NK-92 (cell line): ENCODE measurements around the gene RASD1.

Experiments used
- DNase-seq: peaks from one replicate; lab custom pipeline; 2025; ENCODE audit not compliant: unreplicated experiment; lab: John Stamatoyannopoulos, UW

RASD1 gene

DNA sequence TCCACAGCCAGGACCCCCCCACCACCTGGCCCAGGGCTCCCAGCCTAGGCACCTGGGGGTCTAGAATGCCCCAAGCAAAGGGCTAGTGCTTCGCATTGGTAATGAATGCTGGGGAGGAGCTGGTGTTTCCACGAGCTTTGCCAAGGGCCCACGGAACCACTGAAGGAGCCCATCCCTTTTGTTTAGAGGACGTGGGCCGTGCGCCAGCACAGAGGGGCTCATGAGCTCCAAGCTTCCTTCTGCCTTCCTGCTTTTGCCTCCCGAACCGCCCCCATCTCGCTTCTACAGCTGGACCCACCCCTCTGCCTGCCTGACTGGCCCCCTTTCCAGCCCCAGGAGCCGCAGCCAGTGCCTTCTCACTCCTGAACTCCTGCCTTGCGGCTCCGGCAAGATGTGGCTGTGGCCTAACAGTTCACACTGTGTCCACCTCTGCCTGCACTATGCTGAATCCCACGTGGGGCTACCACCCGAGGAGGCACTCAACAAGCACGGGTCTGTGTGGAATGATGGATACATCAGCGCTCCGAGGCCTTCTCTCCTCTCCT lies 31.8 kb upstream of the RASD1 start:
- no peak for DNase-seq

DNA sequence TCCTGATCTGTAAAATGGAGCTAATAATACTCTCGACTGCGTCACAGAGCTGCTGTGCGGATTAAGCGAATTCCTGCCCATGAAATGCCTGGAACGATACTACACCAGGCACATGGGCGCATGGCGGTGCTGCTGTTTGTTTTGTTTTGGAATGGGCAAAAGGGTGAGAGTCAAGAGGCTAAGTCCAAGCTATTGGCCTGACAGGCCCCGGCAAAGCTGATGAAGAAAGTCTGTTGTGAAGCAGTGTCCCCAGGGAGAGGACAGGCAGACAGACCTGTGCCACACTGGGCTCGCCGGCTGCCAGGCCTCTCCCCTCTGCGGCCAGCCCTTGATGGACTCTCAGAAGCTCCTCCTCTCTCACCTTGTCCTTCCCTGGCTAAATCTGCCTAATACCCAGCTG lies 31.3 kb upstream of the RASD1 start:
- no peak for DNase-seq

DNA sequence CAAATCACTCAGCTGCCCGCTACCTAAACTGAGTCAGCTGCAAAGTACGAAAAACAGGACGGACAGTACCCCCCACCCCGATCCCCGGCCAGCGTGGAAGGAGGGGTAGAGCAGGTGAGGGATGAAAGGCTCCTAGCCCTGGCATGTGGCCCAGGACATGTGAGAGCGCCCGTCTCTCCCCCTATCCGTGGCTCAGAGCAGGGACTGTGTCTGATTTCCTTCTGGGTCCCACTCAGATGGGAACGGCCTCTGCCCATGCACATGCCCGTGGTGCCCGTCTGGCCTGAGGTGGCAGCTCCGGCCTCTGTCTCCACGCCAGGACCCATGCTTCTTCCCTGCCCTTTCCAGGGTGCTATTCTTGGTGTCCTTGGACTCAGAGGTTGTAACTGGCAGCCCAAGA lies 30.2 kb upstream of the RASD1 start:
- no peak for DNase-seq

DNA sequence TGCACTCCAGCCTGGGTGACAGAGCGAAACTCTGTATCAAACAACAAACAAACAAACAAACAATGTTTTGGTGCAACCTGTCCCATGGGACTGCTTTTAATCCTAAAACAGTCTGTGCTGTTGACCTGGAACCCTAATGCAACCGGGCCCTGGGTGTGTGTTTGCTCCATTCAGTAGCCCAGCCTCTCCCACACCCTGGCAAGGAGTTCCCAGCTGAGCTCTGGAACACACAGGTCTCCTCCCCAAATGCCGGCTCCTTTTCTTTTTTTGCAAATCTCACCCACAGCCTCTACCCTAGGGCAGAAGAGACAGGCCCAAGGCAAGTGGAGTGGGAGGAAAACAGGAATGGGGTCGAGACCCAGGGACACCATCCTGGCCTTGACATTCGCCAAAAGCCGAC lies 29.8 kb upstream of the RASD1 start:
- no peak for DNase-seq

DNA sequence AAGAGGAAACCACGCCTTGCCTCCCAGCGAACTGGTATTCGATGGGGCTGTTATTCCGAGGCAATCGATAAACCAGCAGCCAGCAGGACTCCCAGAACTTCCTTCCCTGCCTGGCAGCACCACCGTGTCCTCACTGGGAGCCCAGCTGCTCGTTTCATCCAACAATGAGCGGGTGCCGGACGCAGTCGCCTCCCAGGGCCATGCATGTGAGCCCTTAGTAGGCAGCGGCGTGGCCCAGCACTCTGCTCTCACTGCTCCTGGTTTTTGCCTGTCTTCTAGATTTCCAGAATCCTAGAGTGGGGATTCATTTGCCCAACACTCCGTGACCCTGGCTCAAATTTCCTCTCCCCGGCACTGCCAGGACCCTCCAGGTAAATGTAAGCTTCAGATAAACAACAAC lies 29.1 kb upstream of the RASD1 start:
- no peak for DNase-seq

DNA sequence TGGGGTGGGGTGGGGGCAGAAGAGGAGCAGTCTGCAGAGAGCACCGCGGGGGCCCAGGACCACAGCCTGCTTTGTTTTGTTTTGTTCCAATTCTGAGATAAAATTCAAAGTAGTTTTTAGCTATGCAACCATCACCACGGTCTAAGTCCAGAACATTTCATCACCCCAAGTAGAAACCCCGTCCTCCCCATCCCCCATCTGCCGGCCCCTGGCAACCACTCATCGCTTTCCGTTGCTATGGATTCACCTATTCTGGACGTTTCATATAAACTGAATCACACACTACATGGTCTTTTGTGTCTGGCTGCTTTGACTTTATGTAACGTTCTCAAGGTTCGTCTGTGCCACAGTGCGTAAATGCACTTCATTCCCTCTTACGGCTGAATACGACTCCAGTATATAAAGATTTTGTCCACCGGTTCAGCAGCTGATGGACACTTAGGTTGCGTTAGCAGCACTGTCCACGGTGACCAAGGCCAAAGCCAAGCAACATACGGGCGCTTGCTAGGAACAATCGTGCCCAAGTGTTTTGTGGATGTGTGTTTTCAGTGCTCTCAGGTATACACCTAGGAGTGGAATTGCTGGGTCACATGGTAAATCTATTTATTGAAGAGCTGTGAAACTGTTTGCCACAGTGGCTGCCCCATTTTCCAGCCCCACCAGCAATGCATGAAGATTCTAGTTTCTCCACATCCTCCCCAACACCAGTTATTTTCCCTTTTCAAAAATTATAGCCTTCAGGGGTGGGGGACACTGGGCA lies 27.7 kb upstream of the RASD1 start:
- no peak for DNase-seq

DNA sequence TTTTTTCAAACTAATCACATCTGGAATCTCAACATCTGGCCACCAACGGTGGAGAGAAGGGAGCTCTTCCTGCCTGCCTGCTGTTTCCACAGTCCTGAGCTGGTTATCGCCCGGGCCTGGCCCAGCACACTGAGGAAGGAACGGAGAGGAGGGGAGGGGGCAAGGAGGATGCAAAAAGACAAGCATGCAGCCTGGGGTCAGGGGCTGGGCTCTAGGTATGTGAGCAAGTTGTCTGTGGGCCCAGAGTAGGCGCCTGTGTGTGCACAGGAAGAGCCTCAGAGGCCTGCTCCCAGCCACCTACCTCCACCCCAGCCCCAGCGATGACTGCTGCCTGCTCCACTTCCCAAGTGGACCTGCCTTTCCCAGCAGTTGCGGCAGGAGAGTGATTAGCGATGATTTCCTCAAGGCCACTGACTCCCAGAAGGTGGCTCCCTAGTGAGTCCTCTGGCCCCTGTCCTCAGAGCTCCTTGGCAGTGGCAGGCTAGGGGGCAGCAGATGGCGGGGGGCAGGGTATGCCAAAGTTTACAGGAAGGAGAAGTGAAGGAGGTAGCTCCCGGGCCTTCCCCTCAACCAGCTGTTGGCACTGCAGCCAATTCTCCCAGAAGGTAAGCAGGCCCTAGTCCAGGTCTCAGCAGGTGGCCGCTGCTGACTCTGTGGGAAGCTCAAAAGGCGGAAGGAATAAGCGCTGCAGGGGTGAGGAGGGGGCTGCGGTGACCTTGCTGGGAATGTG lies 27.0 kb upstream of the RASD1 start:
- DNase-seq, result no peak

DNA sequence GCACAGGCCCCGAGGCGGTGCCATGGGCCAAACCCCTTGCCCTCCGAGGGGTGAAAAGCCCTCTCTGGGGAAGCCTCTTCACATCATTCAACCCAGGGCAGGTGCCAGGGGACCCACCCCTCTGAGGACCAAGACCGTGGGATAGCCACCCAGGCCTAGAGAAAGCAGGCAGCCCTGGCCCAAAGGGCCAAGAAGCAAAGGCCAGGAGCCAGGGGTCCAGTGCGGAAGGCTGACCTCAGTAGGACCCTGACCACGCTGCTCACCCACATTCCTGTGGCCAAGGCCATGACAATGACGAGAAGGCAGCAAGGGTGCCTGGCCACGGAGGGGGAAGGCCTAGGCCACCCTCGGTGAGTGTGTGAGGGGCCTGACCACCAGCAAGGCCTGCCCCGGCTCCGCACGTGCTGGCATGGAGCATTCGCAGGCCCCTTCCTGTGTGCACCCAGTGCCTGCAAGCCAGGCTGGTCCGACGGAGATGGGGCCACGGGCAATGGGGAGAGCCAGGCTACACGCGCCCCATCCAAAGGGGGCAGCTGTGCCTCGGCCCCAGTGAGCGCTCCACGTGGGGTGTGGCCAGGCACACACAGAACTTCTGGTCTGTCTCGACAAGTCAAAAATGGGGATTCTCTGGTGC lies 24.5 kb upstream of the RASD1 start:
- no peak for DNase-seq

DNA sequence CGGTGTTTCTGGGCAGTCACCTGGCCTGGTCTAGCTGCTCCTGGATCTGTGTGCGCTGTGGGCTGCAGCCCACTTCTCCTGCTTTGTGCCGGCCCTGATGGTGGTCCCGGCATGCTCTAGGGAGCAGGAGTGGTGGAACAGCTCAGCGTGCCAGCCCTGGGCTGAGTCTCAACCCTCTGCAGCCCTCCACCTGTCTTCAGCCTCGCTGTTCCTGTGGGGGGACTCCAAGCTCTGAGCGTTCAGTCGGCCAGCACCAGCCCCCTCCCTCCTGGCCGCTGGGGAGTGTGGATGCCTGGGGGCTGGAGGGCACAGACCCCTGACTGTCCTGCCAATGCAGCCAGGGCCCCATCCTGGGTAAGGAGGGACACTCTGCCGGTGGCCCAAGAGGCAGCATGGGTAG lies 23.7 kb upstream of the RASD1 start:
- no peak for DNase-seq

DNA sequence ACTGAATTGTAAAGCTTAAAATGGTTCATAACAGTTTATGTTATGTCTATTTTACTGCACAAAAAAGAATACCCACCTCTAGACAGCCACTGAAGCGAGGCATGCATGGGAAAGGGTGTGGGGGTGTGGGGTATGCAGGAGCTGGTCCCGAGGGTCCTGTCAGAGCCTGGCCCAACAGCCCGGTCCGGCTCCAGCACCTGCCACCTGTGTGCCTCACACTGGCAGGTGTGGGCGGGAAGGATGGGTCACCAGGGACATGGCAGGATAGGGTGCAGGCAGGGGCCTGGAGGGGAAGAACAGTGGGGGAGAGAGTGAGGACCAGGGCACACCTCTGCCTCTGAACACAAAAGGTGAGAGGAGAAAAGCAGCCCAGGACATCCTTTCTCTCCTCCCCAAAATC lies 22.8 kb upstream of the RASD1 start:
- DNase-seq, result no peak

DNA sequence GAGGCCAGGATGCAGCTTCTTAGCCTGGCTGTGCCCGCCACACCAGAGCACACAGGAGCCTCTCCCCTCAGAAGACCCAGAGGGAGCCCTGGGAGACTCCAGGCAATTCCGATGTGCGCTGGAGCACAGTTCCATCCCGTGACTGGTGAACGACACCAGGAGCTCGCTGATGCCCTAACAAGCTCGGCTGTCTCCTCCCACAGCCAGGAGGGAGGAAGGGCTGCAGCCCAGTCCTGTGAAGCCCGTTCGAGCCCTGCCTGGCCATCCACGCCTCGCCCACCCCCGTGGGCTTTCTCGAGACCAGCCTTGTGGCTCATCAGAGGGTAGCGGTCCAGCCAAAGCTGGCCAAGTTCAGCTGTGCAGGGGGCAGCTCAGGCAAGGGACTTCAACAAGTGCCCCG lies 21.8 kb upstream of the RASD1 start:
- DNase-seq, result no peak

DNA sequence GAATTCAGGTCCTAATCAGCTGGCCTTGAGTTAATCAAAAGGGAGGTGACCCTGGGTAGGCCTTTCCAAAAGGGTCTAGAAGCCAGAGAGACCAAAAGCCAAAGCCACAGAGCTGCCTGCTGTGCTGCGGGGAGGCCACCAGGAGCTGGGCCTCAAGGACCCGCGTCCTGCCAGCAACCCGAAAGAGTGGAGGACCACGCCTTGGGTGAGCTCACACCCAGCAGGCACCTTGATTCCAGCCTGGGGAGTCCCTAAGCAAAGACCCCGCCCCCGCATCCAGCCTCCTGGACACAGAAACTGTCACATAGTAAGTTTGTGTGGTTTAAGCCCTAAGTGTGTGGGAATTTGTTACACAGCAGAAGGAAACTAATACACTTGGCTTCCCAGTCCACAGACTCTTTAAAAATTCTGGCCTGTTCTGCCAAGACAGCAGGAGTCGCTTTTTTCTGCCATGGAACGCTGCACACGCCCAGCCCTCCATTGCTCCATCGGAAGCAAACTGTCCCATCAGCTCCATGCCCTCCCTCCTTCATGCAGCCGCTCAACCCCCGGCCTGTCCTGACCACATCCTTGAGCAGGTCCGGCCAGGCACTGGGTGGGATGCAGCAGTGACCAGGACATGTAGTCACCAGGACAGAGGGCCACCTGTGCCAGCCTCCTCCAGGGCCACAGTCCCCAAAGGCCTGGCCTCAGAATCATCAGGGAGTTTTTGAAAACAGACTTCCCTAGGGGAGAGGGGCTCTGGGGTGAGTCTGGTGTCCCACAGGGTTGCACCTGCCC lies 20.9 kb upstream of the RASD1 start:
- DNase-seq, result no peak

DNA sequence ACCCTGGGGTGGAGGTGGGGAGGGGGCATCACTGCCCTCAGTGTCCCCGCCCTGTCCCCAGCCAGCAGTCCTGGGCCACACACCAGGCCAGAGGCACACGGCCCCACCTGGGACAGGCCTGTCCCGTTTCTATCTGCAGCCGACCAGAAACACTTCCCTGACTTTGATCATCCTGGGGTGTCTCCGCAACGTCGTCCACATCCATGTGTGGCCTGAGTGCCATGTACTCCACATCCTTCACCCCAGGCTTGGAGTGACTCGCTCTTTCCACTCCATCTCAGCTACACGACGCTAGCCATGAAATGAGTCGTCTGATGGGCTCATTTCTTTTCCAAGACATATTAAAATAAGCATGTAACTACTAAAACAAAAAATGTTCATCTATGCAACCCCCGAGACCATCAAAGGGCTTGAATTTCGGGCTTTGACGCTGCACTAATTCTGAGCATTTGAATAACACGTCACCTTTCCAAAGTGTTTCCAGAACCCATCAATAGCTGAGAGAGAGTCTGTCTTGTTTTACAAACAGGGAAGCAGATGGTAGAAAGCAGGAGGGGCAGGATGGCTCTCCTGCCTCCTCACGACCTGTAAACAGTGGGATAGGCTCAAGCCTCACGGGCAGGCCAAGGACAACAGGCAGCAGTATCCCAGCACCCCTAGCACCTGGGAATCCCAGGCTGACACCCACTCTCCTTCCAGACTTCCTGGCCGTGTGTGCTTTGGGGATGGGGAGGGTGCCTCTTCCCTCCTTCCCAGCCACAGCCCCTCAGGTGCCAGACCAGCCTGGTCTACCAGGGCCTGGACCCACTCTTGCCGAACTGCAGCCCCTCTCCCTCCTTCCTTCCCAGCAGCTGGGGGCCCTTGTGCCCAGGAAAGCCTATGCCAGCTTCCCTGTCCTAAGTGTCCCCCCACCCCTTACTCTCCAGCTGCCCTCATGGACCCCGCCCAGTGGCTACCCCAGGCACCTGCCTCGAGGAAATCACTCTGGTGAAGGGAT lies 20.0 kb upstream of the RASD1 start:
- DNase-seq, result no peak

DNA sequence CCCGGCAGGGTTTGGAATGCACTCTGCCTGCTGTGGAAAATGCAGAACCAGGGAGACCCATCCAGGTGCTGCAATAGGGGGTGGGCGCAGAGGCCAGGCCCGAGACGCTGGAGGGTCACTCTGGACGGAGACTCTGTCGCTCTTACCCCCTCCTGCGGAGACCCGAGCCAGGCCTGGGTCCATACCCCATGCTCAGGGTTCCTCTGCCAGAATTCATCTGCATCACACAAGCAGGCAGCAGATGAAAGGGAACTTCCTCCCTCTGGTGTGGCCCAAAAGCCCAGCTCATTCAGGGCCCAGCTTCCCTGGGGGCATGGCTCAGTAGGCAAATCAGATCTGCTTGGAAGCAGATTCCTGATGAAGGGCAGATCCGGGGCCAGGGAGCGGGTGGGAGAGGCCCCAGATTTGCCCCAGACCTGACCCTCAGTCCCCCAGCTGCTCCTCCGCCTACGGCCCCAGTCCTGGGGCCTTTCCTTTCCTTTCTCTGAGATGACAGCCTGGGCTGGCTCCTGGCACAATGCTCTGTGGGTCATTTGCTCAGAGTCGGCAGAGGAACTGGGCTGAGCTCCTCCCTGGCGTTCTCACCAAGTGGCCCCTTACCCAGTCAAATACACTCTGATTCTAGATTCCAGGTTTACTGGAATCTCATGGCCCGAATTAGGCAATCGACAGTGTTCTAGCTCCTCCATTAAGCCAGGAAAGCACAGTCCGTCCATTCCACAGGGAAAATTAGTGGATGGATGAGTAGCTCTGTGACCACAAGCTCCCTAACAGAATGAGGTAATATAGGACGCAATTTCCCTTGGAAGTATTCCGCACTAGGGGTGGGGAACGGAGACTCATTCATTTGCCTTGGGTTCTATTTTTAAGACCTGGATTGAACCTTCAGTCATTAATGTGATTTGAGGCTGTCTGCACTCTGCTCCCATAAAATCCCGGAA lies 19.1 kb upstream of the RASD1 start:
- DNase-seq, result no peak

DNA sequence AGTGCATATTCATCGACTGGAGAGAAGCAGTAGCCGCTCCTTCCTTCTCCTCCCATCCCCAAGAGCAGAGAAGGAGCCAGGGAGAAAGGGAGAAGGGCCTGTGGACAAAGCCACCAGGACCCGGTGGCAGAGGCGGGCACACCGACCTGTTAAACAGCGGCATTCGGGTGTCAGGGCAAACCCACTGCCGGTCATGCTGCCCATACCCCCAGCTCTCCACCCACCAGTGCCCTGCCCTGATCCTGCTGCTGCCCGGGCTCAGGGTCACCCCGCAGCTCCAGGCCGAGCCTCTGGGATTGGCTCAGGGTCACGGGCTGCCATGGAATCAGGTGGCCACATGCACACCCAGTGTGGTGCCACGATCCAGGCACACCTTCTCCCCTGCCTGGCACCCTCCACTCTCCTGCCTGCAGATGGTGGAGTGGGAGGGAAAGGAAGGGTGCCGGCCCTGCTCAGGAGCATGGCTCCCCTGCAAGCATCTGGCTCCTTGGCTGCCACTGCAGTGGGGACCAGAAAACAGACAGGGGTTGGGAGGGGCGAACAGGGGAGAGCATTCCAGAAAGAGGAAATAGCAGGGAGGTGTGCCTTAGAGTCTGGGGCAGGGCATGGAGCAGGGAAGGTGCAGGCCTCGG lies 18.3 kb upstream of the RASD1 start:
- no peak for DNase-seq

DNA sequence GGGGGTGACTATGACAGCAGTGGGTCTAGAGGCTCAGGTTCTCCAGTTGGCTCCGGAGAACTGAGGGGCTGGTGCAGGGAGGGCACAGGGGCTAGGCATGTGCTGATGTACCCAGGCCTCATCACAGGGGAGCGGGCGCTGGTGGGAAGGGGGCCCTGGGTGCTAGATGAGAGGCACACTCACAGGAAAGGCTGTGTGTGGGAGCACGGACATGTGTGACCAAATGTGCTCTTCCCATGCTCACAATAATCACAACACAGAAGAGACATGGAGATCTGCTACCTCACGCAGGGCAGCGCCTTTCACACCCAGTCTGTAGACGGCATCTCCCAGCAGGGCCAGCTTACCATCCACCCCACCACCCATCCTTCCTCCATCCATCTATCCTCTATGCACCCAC lies 17.4 kb upstream of the RASD1 start:
- no peak for DNase-seq

DNA sequence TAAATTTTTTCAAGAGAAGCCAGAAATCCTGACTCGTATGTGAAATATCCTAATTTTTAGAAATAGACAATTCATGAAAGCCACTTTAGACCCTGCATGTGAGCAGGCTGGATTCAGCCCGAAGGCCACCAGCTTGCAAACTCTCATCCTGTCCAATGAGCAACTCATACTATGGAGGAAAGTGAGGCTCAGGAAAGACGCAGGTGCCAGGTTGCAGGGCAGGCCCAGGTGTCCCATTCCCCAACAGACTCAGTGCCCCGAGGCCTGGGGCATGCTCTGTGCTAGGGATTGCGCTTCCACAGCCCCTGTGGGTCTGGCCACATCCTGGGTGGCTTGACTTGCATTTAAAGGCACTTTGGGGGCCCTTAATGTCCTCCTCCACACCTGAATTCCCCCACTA lies 16.7 kb upstream of the RASD1 start:
- no peak for DNase-seq
